HG03457 (cell line): ENCODE results near the gene GAB4.
"Not testable (repeated sequence)": the region's sequence is repeated elsewhere in the genome, so short reads cannot be mapped to it uniquely, and the experiment has no call there.

Experiments
- ATAC-seq: cut with Tn5 transposase; IDR thresholded peaks from one replicate; pipeline ENCODE4 v1.9.1; 2021; ENCODE audit warnings: moderate number of reproducible peaks; ENCODE audit not compliant: unreplicated experiment

GAB4 gene

DNA sequence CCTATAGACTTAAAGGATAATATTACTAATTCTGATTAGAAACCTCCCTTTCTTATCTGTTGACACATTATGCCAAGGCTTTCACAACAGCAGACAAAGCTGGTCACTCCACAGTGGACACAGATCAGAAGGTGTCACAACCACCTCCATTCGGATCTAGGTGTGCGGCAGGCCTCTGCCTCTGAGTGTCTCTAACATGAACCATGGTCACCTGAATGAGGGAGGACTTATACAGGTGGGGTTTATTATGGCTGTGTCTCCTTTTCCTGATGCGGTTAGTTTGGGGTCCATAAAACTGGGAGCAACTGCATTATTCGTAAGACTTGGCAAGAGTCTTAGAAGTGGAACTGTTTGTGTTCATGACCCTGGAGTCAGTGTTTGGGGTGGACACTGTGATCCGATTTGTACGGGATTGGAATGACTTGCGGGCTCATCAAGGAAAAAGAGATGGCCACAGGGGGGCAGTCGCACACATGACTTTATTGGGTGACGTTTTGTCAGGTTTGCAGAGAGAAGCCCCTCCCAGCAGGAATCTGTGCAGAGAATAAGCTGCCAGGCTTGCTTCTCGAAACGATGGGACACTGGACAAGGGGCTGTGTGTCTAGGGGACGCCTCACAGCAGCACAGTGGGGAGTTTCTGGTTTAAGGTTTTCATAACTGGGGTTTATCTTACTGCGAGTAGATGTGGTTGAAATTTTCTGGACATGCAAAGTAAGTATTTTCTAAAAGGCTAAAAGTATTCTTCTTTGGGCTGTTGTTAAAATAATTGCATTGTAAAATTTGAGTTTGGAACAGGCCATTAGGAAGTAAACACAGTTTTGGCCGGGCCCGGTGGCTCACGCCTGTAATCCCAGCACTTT lies 90.6 kb downstream of the GAB4 start:
- ATAC-seq: no peak

DNA sequence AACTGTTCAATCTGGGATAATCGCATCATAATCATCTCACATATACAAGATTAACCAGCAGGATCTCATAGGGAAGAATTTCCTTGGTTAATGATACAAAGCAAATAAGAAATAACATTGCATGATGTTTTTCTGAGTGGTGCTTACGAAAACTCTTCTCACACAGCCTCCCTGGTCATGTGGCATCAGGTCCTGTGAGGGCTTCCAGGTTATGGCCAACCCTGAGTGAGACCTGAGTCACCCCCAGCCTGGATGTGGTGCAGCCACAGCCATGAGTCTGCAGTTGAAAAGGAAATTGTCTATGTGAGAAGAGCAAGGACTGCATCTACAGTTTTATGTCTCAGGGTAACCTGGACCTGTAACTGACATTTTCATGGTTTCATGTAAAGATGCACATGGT lies 92.3 kb downstream of the GAB4 start:
- no peak for ATAC-seq

DNA sequence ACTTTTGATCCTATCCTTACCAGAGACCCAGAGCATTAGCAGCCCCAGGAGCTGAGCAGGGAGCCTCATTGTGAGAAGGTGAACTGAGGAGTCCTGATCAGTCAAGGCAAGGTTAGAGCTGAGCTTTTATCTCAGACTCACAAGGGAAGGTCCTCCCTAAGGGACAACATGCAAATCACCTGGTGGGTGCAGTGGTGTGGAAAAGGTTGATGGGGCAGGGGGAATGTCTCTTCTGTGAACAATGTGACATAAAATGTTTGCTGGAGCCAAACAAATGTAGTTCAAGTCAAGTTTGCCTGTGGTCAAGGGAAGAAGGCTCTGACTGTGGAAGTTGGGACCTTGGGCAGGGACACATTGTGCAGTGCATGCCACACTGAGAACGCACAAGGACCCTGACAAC lies 93.1 kb downstream of the GAB4 start:
- ATAC-seq: not testable (repeated sequence)

DNA sequence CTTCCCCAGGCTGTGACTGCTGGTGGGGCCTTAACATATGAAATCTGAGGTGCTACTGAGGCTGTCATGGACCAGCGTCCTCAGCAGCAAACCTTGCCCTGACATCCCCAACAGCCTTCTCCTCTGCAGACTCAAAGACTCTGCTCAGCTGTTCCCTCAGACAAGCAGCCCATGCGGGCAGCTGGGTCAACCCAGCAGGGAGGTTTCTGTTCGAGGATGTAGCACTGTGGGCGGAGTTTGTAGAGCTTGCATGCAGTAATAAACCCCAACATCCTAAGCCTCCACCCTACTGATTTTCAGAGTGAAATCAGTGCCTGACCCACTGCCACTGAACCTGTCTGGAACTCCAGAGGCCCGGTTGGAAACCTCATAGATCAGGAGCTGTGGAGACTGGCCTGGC lies 94.0 kb downstream of the GAB4 start:
- ATAC-seq: no peak

DNA sequence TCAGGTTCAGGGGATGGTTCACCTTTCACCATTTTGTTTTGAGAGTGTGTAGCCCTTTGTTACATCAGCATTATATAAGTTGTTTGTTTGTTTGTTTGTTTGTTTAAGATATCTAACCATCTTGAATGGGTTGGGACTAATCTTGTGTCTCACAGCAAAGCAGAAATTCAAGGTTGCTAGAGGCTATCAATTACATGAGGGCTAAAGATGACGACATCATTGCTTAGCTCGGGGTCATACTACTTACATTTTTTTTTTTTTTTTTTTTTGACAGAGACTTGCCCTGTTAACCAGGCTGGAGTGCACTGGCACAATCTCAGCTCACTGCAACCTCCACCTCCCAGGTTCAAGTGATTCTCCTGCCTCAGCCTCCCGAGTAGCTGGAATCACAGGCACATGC lies 95.7 kb downstream of the GAB4 start:
- ATAC-seq: no peak
